GM11168 (cell line): ENCODE results near the gene BMERB1.

Experiments
- in situ Hi-C: fragments of 300-500 bp; cut with MboI; formaldehyde crosslinking; loops from one replicate; pipeline ENCODE4 v1.12.0; 2022; ENCODE audit warnings: low sequenced_read_pairs; ENCODE audit not compliant: unreplicated experiment

BMERB1 gene

DNA sequence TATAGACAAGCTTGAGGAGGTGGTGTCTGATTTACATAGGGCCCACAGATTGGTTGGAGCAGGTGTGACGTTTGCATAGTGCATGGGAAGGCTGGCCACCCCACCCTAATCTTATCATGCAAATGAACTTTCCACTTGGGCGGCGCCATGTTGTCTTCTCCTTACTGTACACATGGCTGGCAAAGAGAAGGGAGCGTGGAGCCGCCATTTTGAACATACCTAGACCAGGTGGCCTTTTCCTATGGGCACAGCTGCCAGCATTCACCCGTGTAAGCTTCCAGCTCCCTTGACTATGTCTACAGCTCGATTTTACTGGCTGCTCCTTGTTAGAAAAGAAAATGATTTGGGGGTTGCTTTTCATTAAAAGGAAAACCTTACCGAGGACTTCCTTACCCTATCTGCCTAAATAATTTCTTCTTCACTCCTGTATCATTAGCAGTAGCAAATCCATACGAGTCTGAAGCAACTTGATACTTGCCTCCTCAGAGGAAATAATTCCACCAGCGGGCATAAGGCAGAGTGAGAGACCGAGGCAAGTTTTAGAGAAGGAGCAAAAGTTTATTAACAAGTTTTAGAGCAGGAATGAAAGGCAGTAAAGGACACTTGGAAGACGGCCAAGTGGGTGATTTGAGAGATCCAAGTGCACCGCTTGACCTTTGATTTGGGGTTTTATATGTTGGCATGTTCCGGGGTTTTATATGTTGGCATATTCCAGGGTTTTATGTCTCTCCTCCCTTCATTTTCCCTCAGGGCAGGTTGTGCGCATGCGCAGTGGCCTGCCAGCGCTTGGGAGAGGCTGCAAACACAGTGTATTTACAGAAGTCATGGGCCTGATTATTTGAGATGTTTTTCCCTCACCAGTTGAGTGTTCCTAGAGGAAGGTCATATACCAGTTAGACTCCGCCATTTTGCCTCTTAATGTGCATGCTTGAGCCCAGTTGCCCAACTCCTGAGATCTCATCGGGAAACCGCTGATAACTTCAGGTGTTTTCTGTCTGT is 142.9 kb downstream of the BMERB1 start:
- in situ Hi-C loops = no loop called here

DNA sequence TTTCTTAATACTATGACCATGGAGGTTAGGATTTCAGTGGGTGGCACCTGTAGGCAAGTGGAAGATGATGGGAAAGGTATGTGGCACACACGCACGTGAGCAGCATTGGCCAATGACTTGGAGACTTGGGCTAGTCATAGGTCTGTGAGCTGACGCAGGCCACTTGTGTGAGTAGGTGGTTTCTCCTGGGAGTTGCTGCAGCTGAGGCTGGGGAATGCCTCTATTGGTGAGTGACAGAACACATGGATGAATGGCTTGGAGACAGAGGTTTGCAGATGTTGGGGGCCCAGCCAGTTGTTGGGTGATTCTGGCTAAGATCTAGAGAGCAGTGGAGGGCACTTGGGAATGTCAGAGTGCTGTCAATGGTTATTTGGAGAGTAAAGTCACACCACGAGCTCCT is 144.4 kb downstream of the BMERB1 start:
- in situ Hi-C loops = no loop called here

DNA sequence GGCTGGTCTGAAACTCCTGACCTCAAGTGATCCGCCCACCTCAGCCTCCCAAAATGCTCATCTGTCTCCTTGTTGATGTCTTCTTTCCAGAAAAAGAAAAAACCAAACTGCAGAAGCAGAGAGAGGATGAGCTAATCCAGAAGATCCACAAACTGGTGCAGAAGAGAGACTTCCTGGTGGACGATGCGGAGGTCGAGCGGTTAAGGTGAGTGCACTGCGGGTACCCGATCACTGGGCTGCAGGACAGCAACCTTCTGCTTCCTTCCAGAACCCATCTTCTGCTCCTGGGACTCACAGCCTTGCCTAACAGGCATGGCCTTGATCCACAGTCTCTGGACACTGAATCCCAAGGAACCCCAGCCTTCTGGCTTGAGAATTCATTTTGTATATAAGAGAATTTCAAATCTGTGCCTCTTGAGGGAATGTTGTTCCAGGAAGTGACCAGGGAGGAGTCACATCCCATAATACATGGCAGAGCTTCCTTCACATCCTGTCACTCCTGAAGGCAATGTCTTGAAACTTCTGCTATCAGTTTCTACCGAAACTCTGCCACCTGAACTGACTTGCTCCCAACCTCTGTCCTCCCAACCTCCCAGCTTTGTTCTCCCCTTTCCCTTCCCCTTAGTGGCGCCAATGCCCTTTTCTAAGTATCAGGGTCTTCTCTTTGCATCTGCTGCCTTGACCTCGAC is 146.9 kb downstream of the BMERB1 start:
- in situ Hi-C loops = no loop called here

DNA sequence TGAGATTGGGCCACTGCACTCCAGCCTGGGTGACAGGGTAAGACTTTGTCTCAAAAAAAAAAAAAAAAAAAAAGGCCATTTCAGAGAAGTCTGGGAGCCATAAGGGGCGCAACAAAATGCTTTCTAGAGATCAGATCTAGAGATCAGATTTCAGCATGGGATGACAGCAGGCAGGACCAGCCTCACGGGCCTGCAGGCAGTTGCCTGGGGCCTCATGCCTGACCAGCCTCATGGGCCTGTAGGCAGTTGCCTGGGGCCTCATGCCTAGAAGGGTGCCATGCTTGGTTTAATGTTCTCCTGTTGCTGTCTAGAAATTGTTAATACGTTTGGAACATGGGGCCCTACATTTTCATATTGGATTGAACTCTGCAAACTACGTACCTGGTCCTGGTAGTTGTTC is 149.1 kb downstream of the BMERB1 start:
- in situ Hi-C loops = no loop called here

DNA sequence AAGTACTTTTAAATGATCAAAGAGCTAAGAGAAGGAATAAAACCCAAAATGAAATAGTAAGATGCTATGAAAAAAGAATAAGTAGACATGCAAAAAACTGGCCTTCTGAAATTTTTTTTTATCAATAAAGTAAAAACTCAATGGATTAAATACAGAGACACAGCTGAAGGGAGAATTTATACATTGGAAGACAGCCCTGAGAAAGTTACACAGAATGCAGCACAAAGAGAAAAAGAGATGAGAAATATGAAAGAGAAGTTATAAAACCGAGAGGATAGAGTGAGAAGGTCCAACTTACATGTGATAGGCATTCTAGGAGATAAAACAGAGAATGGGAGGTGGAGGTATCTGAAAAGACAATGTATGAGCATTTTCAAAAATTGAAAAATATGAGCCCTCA is 151.6 kb downstream of the BMERB1 start:
- in situ Hi-C loops = no loop called here

DNA sequence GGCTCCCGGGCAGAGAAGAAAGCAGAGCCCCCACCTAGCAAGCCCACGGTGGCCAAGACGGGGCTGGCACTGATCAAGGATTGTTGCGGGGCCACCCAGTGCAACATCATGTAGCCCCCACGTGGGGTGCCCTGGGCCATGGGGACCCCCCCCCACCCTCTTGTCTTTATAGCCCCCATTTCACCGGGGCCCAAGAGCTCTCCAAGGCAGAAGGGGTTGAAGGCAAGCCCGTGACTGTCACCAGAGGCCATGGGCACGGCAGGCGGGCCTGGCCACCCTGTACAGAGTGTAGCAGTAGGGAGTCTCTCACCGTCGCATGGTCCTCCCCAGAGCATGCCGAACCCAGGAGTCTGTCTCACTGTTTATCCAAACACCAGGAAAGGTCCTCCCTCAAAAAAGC is 152.3 kb downstream of the BMERB1 start:
- in situ Hi-C loops = no loop called here

DNA sequence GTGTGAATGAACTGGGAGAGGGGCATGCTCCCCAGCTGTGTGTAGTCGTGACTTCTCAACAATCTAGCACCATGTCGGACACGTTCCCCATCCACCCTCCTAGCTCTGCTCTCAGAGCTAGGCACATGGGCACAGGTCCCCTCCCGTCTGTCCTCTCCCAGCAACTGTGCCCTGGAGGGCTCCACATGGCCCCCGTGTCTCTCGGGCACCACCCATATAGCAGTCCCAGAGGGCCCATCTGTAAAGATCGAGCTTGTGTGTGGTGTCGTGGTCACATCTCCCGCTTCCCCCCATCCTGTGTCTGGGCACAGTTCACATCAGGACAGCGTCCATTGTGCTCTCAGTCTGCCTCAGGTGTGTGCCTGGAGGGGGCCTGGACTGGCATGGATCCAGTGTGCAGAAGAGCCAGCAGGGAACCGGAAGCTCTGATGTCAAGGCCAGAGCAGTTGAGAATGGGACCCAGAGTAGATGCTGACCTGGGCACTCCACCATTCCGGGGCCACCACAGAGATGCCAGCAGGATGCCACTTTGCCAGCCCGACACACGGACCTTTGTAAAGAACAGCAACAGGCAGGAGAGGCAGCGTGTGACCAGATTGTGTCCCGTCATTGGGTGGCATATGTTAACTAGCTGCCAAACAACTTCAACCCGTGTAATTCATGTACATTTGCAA is 152.9 kb downstream of the BMERB1 start:
- in situ Hi-C loops = no loop called here

DNA sequence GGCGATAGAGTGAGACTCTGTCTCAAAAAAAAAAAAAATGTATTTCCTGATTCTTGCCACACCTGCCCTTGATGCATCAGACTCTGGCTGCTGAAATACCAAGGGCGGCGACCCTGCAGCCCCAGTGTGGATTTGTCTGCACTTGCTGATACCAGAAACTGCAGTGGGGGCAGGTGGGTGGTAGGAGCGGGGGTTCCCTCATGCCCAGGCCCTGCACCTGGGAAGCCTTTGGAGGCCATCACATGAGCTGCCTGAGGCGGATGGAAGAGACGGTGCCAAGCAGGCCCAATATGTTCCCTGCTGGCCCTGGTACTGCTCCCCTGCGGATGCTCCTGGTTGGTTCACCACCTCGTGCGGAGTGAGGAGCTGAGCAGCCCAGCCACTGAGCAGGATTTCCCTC is 157.9 kb downstream of the BMERB1 start:
- in situ Hi-C loops = no loop called here

DNA sequence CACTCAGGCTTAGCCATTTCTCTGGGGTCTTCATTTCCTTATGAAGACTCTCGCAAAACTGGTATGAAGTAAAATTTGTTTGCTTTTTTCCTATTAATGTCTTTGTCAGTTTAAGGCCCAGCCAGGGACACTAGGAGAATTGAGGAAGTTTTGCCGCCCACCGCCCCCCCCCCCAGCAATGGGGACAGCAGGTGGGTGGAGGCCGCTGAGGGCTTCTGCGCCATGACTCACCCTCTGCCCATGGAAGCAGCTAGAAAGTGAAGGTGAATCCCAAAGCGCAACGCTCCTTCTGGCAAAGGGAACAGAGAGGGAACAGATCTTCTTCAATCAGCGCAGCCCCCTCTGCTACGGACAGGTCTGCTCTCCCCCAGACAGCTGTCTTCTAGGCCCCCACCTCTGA is 158.8 kb downstream of the BMERB1 start:
- in situ Hi-C loops = no loop called here

DNA sequence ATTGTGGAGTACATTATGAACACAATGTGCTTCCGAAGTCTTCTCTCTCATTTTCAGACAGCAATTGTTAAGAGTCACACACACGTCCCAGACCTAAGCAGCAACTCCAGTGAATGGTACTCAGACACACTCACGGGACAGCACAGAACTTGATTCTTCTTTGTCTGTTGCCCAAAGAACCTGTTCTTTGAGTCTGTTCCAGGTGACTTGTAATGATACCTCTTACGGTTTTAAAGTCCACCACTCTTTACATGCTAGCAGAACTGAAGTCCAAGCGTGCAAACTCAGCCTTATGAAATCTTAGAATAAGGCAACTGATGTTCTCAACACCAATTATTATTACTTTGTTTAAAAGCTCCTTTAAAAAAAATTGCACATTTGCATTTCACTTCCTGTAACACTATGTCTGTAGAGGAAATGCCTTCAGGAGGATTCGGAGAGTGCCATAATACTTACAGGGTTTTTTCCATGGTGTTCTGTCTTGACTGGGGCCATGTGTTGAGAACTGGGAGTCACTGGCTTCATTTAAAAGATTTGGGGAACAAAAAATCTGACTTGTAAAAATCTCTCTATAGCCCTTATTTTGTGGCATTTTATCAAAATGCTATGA is 160.4 kb downstream of the BMERB1 start:
- in situ Hi-C loops = no loop called here

DNA sequence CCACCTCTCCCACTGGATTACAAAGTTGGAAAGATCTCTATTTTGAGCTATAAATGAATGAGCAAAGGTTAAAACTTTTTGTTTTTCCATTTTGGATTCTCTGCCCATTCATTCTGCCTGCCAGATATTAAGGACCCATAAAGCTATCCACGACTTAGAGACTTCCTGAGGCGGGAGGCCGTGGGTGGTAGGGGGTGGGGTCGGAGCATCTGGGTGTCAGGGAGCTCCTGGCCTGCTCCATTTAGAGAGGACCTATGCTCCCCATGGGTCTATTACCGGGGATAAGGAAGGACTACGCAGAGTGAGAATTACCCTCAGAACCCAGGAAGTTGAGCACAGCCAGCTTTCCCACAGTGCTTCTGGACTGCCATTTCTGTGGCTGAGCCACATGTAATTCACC is 162.7 kb downstream of the BMERB1 start:
- in situ Hi-C loops = no loop called here

DNA sequence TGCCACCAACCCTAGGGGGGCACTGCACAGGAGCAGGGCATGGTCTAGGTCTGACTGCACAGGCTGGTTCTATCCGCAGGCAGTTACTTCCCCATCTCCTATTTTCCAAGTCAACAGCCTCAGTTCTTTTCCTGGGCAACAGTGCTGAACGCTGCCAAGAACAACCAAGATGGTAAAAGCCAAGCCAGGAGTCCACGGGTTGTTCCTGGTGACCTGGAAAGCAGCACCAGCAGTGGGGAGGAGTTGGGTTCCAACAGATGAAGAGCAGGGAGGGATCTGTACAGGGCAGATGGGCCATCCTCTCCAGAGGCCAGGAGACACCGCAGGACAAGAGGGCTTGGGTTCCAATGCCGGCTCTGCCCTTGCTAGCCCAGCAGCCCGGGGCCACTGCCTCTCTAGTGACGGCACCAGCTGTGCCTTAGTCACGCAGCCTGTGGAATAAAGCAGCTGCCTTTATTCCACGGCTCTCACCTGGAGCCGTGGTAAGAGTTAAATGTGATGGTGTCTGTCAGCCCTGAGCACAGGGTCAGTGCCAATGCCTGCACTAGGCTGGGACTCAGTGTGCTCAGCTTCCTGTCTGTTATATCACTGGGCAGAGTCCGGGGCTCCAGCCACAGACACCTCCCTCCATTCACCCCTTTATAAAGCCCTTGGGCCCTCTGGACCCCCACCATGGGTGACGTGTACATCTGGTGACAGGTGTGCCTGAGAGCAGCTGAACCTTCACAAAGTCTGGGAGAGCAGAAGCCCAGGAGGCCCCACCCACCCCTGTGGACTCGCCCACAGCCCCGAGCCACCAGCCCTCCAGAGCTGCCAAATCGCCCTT is 163.6 kb downstream of the BMERB1 start:
- in situ Hi-C loops = no loop called here

DNA sequence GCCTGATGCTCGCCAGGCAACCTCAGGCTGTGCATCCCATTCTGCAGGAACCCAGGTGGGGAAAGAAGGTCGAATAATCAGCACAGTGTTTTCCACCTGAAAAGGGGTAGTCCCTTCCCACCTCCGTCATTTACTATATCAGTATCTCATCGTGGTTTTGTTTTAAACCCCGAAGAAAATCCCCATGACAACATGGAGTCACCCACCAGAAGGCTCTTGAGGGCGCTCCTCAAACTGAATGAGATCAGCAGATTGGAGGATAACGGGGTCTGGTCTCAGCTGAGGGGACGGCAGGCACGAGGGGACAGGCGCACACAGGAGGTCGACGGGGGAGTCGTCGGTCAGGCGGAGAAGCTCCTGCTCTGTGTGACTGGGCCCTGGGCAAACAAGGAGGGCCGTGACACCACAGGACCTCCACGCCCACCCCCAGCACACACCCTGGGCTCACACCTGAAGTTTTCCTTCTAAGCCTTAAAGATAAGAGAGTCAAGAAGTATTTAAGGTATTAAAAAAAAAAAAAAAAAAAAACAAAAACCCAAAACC is 164.3 kb downstream of the BMERB1 start:
- in situ Hi-C loops = no loop called here

DNA sequence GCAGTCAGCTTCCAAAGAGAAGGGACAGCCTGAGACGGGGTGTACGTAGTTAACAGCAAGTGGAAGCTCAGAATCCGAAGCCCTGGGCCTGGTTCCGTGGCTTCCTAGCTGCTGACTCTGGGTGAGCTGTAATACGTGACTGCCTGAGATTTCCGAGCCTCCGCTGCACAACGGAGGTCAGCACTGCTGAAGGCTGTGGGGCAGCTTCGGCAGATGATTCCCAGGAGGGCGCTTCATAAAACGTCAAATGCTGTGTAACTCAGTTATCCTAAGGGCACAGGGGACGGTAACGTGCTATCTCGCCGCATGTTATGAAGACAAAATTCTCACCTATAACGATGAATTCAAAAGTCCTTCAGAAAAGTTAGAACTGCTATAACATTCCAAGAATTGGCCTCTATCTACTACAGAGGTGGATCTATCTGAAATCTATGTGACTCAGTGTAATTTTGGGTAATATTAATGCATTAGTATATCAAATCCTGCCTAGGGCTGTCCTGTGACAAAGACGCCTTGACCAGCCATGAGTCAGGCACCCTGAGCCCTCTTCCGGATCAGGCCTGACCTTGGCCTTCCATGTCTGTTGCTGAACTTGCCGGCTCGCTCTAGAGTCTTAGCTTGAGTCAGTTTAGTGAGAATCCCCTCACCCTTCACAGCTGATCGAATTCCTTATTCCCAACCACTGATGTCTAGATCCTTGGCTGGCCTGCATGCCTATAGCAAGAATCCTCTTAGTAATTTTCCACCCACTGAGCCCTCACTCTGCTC is 165.1 kb downstream of the BMERB1 start:
- in situ Hi-C loops = no loop called here

DNA sequence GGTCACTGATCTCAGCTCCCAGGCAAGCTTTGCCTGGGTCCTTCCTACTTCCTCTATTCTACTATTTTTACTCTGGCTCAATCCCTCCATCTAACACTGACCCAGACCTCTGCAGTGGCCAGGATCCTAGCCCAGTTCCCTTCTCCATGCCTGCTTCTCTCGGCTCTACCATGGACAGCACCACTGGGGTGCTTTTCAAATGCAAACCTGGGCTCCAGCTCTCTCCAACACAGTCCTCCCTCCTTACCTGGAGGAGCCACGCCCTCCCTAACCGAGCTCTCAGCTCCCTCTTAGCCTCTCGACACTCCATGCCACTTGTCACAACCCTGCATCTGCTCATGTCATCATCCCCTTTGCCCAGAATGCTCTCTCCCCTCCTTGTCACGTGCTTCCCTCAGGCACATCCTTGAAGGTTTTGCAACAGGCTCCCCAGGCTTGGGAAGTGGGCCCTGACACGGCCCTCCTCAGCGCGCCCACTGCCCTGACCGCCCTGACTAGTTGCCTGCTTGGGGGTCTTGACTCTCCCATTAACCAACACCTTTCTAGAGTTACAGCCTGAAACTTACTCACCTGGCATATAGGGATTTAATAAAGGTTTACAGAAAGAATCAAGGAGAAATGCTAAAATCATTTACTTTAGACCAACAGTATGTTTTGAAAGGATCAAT is 167.0 kb downstream of the BMERB1 start:
- in situ Hi-C loops = no loop called here

DNA sequence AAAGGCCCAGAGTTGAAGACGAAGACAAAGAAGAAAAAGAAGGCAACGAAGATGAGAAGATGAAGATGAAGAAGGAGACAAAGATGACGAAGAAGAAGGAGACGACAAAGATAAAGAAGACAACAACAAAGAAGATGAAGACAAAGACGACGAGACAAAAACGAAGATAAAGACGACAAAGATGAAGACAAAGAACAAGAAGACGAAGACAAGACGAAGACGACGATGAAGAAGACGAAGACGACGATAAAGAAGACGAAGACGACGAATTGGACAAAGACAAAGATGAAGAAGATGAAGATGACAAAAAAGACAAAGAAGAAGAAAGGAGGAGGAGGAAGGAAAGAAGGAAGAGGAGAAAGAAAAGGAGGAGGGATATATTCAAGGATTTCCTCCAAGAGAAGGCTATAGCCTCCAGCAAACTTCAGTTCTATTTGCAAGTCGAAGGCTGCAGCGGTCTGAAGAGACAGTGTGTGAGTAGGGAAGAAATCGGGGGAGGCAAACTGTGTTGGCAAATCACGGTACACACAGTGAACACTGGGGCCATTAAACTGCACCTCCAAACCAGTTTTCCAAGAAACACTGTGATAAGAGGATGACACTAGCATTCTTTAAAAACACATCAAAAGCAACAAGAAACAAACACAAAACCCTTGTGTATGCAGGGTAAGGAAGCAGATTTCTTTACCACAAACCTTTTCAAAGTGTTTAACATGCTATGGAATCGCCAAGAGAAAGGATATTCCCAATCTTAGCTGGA is 168.1 kb downstream of the BMERB1 start:
- in situ Hi-C loops = no loop called here
